IMR-90 (cell line): Measurements from ENCODE around the gene SMTN.
A peak's percentile ranks its signal among the peaks of the same experiment; 100 is the strongest.

ENCODE experiments used
- BHLHE40 ChIP-seq: fragments of 150-350 bp; IDR thresholded peaks from 2 replicates; pipeline ENCODE4 v1.6.1; 2016; ENCODE audit warnings: mild to moderate bottlenecking, low read depth, low read length
- CHD1 ChIP-seq: IDR thresholded peaks from 2 replicates; pipeline ENCODE4 v1.6.1; 2012; ENCODE audit warnings: low read depth, low read length, improper control_type of control experiment
- MAFK ChIP-seq: IDR thresholded peaks from 2 replicates; pipeline ENCODE4 v1.6.1; 2012; ENCODE audit warnings: low read depth, low read length, improper control_type of control experiment
- MAZ ChIP-seq: IDR thresholded peaks from 2 replicates; pipeline ENCODE4 v1.6.1; 2012; ENCODE audit warnings: low read depth, mild to moderate bottlenecking, low read length, improper control_type of control experiment, moderate library complexity, borderline replicate concordance
- POLR2A ChIP-seq: IDR thresholded peaks from 2 replicates; pipeline ENCODE4 v1.6.1; 2012; ENCODE audit warnings: mild to moderate bottlenecking, low read depth, low read length
- RAD21 ChIP-seq: IDR thresholded peaks from 2 replicates; pipeline ENCODE4 v1.6.1; 2012; ENCODE audit warnings: low read length, improper control_type of control experiment
- RCOR1 ChIP-seq: IDR thresholded peaks from 2 replicates; pipeline ENCODE4 v1.6.1; 2012; ENCODE audit warnings: mild to moderate bottlenecking, low read length, improper control_type of control experiment; ENCODE audit not compliant: insufficient replicate concordance
- SMC3 ChIP-seq: fragments of 150-350 bp; IDR thresholded peaks from 2 replicates; pipeline ENCODE4 v1.6.1; 2016; ENCODE audit warnings: low read depth, mild to moderate bottlenecking, antibody characterized with exemption, low read length, moderate library complexity
- TF ChIP-seq, protein P1 (sequence below): conservative IDR thresholded peaks from 2 replicates; pipeline ENCODE4 v1.5.1; 2012; ENCODE audit warnings: mild to moderate bottlenecking, low read depth, low read length, improper control_type of control experiment
- TF ChIP-seq, protein P2 (sequence below): fragments of 150-350 bp; IDR thresholded peaks from 2 replicates; pipeline ENCODE4 v1.6.1; 2016; ENCODE audit warnings: low read depth, mild to moderate bottlenecking, low read length, moderate library complexity, borderline replicate concordance

DNA sequence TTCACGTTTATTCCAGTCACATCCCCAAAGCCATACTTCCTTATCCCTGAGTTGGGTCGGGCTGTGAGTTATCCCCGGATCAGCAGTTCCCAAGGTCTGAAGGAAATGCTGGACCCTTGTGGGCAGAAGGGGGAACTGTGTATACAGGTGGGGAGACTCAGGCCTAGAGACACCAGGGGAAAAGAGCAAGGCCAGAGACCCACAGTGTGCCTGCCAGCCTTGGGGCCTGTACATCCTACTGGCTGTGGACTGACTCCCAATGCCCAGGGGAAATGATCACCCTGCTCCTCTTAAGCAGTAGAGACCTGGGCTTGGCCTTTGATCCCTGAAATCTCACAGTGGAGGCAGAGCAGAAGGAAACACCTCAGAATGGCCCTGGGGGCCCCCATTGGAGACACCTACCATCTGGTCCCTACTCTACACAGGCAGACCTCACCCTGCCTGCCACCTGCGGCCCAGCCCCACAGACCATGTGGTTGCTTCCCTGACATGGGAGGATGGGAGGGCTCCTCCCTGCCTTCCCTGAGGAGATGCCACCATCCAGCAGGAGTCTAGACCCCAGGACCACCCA, 25.0 kb downstream of the SMTN start:
- TF ChIP-seq, protein P1, sequence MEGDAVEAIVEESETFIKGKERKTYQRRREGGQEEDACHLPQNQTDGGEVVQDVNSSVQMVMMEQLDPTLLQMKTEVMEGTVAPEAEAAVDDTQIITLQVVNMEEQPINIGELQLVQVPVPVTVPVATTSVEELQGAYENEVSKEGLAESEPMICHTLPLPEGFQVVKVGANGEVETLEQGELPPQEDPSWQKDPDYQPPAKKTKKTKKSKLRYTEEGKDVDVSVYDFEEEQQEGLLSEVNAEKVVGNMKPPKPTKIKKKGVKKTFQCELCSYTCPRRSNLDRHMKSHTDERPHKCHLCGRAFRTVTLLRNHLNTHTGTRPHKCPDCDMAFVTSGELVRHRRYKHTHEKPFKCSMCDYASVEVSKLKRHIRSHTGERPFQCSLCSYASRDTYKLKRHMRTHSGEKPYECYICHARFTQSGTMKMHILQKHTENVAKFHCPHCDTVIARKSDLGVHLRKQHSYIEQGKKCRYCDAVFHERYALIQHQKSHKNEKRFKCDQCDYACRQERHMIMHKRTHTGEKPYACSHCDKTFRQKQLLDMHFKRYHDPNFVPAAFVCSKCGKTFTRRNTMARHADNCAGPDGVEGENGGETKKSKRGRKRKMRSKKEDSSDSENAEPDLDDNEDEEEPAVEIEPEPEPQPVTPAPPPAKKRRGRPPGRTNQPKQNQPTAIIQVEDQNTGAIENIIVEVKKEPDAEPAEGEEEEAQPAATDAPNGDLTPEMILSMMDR: peak; percentile 21; the same call in 1 of the 2 replicates
- TF ChIP-seq BHLHE40: no peak
- TF ChIP-seq POLR2A: no peak
- TF ChIP-seq, protein P2, sequence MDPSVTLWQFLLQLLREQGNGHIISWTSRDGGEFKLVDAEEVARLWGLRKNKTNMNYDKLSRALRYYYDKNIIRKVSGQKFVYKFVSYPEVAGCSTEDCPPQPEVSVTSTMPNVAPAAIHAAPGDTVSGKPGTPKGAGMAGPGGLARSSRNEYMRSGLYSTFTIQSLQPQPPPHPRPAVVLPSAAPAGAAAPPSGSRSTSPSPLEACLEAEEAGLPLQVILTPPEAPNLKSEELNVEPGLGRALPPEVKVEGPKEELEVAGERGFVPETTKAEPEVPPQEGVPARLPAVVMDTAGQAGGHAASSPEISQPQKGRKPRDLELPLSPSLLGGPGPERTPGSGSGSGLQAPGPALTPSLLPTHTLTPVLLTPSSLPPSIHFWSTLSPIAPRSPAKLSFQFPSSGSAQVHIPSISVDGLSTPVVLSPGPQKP: no peak
- TF ChIP-seq RAD21: no peak
- no peak for TF ChIP-seq SMC3
- TF ChIP-seq MAZ: no peak
- TF ChIP-seq RCOR1: no peak
- TF ChIP-seq CHD1: no peak
- peak; percentile 22; the same call in 1 of the 2 replicates for TF ChIP-seq MAFK
